Fibroblast of skin of scalp (primary cell): ENCODE measurements around the gene SPOCK2.

Experiments used
- DNase-seq: peaks from one replicate; pipeline ENCODE4 v3.0.0-alpha.2; 2013

Gene SPOCK2

DNA sequence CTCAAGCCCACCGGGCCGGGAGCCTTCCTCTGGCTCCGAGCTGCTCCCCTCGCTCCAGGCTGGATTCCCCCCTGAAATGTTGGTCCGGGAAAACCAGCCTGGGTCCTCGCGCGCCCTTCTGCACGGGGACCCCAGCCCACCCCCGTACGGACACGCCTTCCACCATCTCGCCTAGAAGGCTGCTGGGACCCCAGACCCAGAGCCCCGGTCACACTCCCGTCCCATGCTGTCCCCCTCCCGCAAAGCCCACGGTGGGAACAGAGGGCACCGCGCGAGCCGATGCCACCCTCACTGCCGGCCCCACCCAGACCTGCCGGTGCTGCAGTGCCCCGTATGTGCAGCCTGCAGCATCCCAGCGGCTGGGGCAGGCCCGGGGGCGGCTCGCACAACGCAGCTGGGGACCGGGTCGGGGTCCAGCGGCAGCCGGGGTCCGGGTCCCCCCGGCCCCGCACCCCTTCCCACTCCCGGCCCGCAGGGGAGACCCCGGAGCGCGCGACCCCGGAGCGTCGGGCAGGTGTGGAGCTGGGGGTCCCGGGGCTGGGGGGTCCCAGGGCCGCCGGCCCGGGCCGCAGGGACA is 871 bp downstream of the SPOCK2 start:
- DNase-seq = no peak

GRCh38 chr10:72086466-72087391 is 1.6 kb downstream of the SPOCK2 start:
- DNase-seq = no peak

- no peak for DNase-seq
These were observed 2.4 kb downstream of the SPOCK2 start for GRCh38 chr10:72085864-72086465.

GRCh38 chr10:72085166-72085565 is 3.2 kb downstream of the SPOCK2 start:
- no peak for DNase-seq

- no peak for DNase-seq
These were observed 4.4 kb downstream of the SPOCK2 start for GRCh38 chr10:72083790-72084459.

- no peak for DNase-seq
These were observed 5.2 kb downstream of the SPOCK2 start for GRCh38 chr10:72082856-72083789.

GRCh38 chr10:72081772-72082590 is 6.4 kb downstream of the SPOCK2 start:
- DNase-seq = no peak

- no peak for DNase-seq
These were observed 7.1 kb downstream of the SPOCK2 start for GRCh38 chr10:72081210-72081609.

- no peak for DNase-seq
These were observed 8.0 kb downstream of the SPOCK2 start for GRCh38 chr10:72080042-72080975.

DNA sequence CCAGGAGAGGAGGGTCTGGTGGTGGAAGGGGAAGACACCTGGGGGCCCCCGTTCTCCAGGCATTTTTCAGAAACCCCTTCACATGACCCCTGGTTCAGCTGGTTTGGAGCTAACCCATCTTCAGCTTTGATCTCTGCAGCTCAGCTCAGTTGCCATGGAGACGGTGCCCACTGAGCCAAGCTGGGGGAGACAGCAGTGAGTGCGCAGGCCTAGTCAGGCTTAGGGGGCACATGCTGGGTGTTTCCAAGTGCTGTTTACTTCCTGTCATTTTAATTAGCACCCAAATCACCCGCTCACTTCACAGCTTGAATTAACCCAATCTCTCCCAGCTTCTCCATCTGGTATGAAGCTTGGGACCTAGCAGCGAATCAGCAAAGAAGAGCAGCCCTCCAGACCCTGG is 9.0 kb downstream of the SPOCK2 start:
- DNase-seq = no peak

DNA sequence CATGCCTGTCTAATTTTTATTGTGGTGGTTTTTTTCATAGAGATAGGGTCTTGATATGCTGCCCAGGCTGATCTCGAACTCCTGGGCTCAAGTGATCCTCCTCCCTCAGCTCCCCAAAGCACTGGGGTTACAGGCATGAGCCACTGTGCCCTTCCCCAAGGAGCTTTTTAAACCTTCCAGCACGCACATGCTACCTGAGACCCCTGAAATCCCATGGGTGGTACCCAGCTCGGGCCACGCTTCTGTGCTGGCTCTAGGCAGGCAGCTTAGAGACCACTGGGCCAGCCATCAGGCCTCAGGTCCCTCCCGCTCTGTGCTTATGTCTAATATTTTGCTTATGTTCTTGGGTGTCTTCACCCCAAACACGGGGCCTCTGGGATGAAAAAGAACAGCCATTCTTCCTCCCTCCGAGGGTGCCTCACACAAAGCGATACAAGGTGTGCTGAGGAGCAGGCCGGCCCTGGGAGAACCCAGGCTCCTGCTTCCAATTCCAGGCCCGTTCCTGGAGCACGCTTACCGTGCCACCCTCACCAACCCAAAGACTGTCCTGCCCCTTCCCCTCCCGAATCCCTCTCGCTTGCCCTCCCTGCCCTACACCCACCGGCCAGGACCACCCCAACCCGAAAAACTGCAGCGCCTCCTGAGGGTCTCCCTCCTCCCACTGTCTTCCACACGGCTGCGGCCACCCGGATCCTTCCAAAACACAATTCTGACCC is 10.9 kb downstream of the SPOCK2 start:
- DNase-seq = no peak

DNA sequence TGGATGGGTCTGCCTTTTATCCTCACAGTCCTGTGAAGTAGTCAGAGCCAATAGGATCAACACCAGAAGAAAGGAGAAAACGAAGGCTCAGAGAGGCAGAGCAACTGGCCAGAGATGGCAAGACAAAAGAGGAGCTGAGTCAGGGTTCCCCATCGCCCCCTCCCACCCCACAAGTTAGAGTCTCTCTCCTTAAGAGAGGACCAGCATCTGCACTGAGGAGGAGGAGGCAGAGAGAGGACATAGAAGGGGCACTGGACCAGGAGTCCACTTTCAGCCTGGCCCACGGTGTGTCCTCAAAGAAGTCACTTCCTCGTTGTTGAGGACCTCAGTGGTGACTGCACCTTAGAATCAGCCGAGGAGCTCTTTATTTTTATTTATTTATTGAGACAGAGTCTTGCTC is 11.6 kb downstream of the SPOCK2 start:
- no peak for DNase-seq

GRCh38 chr10:72075376-72076115 is 12.8 kb downstream of the SPOCK2 start:
- DNase-seq = no peak

- no peak for DNase-seq
These were observed 13.6 kb downstream of the SPOCK2 start for GRCh38 chr10:72074574-72075375.

GRCh38 chr10:72073708-72074573 is 14.4 kb downstream of the SPOCK2 start:
- DNase-seq = no peak

- DNase-seq = no peak
These were observed 15.7 kb downstream of the SPOCK2 start for GRCh38 chr10:72072639-72073038.

GRCh38 chr10:72072046-72072445 is 16.3 kb downstream of the SPOCK2 start:
- DNase-seq = no peak
